Jurkat, Clone E6-1 (cell line): ENCODE measurements around the gene NR3C2.

ENCODE experiments used
- DNase-seq: peaks from one replicate; pipeline ENCODE4 v3.0.0-alpha.2; 2011; ENCODE audit warnings: low read depth, low spot score
- H3K4me3 ChIP-seq: 2 replicates; pipeline ENCODE4 v1.5.1; 2011; ENCODE audit warnings: mild to moderate bottlenecking, low read length, control low read depth, moderate library complexity

Gene NR3C2

DNA sequence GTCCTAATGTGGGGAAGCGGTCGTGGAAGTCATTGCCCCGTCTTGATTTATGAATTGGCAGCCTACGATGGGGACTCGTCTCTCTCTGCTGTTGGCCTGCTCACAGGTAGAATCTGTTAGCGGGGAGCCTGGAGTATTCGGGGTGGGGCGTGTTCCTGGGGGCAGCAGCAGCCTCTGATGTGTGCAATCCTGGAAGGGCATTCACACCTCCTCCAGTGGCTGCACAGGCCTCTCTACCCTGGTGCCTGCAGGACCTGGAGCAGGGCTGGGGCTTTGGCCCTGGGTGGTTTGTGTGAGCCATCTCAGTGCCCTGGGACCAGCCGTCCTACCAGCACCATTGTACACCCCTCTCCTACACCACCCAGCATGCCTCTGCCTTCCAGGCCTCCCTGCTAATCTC is 369.4 kb downstream of the NR3C2 start:
- no peak overlapping the region for H3K4me3 ChIP-seq
- no peak for DNase-seq

DNA sequence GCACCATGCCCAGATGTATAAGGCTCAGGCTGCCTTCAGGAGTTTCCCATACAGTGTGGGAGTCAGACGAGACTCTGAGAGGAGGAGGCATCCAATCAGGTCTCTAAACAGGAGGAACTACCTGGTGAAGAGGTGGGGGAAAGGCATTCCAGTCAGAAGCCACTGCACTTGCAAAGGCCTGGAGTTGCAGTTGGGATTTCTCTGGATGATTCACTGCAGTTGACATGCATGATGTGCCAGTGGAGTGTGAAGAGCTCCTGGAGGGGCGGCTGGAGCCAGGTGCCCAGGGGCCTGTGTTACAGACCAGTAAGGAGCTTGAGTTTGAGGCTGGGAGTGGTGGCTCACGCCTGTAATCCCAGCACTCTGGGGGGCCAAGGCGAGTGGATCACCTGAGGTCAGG is 371.2 kb downstream of the NR3C2 start:
- no peak for DNase-seq
- no peak overlapping the region for H3K4me3 ChIP-seq

DNA sequence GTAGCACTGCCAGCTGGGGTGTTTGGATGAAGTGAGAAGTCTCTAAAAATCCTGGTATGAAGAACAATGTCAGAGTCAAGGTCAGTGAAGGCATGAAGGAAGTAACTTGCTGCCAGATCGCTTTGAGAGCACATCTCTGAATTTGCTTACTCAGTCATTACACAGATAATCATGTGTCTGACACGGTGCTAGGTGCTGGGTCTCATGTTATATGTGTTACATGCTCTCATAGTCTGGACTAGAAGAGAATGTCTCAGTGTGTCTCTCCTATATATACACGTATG is 372.4 kb downstream of the NR3C2 start:
- H3K4me3 ChIP-seq, result no peak overlapping the region
- no peak for DNase-seq

DNA sequence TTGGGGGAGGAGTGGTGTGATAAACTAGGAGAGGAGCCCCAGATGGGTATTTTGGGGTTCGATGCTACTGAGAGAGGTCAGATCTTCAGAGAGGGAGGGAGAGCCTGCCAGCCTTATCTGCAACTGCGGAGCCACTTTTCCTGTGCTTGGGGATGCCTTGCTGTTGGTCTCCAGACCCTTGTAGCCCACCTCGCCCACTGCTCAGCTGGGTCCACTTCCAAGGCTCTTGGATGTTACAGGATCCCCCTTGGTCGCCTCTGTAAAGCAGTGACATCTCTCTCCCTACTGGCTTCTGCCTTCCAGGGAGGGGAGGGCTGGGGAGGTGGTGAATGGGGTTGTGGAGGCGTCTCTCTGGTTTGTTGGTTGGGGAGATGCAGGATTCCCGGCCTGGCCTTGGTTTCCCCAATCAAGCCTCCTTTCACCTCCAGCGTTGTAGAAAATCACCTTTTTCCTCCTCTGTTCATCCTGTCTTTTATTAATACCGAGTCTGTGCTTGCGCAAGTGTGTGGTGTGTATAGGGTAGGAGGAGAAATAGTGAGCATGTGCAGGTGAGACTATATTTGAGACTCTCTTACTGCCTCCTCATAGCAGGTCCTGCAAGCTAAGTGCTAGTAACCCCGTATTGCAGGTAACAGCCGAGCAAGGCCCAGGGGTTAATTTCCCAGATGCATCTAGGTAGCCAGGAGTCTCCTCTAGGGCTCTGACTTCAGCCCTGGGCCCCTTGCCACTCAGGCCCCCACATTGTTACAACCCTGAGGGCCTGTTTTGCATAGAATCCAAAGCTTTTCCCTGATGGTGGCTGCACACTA is 372.9 kb downstream of the NR3C2 start:
- no peak for DNase-seq
- no peak overlapping the region for H3K4me3 ChIP-seq

DNA sequence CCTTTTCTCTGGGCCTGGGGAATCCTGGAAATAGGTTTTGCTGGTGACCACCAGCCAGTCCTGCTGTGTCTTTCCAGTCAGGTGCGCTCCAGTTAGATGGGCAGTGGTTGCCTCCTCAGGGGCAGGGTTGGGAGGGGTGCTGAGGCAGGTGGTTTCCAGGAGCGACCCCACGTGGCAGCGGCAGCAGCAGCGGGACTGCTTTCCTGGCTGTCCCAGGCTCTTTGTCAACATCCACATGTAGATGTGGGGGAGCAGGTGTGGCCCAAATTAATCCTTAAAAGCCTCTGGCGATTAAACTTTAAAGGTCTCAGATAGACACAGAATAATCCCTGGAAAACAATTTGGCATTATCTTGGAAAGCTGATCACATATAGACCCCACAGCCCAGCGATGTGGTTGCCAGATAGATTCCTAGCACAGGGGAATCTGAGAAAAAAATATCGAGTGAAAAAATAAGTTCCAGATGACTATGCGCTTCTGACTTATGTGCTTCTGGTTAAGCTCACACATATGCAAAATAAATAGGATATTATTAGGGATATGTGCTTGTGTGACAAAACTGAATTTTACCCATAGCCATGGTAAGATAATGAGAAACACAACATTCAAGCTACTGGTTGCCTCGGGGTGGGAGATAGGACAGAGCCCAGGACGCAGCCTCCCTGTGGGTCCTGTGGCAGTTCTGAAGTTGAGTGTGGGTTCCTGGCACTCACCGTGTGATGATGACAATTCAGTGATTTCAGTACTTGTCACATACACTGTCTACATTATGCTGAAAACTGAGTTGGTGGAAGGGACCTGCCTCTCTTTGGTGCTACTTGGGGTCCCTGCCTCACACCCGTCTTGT is 373.9 kb downstream of the NR3C2 start:
- no peak for DNase-seq
- no peak overlapping the region for H3K4me3 ChIP-seq

DNA sequence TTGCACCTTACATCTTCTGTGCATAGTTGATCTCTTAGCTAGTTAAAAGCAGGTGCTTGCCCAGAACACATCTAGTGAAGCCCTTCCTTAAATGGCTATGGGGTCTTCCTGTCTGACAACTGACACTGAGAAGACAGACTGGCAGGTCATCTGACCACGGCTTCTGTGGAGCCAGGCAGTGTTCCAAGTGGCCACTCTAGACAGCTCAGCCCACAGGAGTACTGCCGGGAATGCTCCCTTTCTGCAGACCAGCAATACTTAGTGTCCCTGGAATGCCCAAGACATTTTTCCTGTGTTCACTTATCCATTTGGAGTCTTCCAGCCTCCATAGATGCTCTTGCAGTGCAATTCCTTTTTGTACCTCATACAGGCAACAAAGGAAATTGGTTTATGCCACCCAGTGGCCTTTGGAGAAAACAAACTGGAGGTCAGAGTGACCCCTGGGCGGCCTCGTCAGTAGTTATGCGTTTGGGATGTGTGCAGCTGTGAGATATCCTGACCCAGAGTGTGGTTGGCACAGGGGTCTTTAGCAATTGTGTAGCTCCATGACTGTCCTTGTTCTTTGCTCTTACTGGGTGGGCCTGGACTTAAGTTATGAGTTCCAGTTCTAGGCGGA is 374.8 kb downstream of the NR3C2 start:
- no peak for DNase-seq
- H3K4me3 ChIP-seq, result no peak overlapping the region

DNA sequence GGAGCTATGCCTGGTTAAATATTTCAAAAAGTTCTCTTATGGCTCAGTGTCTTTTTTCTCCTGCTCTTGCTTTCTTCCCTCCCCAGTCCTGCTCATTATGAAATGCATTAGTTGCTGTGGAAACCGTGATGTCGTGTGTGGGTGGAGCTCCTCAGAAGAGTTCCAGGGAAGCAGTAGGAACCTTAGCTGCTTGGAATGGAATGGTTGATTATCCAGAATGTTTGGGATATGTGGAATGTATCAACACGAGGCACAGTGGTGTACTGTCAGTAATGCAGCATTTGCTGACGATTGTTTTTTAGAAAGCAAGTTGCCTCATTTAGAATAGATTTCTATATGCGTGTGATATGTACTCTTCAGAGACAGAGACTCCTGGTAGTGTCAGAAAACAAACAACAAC is 377.1 kb downstream of the NR3C2 start:
- H3K4me3 ChIP-seq, result no peak overlapping the region

DNA sequence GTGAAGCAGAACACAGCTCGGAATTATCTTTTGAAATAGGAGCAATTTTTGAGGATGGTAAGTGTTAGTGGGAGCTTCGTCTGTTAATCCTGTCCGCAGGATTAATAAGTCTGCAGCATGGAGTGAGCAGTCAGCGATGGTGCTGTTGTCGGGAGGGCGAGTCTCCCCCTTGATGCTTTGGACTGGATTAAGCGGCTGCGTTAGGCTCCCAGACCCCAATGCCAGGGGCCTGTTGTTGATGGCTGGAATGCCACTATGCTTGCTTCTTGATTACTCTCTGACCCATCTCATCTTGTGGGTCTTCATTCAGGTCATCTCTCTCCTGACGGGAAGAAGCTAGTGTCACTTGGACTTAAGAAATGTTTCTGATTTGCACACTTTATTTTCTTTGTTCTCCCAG is 377.8 kb downstream of the NR3C2 start:
- no peak for DNase-seq
- H3K4me3 ChIP-seq, result no peak overlapping the region

More for the DNA sequence above, 377.1 kb downstream of the NR3C2 start:
- no peak for DNase-seq

DNA sequence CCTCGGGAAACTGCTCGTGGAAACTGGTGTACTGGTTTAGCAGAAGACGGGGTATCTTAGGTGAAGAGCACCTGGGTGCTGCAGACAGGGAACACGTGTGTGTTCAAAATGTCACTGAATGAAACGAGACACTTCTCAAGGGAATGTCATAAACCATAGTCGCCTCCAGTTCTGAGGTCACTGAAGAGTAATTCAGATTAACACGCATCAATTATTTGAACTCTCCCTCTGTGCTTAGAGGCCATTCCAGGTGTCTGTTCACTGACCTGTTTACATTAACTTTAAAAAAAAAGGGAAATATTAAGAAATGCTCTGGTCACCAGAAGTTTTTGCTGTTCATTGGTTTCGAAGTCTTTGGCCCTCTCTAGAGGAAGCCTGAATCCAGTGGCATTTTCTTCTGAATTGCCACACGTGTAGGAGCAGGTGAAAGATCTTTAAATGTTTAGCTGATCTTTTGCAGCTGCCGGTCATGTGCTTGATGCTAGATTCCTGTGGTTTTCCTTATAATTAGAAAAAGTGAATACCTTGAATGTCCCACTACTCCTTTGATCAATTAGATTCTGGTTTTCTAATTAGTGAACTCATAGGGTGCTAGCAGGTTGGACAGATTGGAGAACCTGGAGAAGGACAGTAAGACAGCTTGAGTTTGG is 379.8 kb downstream of the NR3C2 start:
- no peak for DNase-seq
- H3K4me3 ChIP-seq, result no peak overlapping the region

DNA sequence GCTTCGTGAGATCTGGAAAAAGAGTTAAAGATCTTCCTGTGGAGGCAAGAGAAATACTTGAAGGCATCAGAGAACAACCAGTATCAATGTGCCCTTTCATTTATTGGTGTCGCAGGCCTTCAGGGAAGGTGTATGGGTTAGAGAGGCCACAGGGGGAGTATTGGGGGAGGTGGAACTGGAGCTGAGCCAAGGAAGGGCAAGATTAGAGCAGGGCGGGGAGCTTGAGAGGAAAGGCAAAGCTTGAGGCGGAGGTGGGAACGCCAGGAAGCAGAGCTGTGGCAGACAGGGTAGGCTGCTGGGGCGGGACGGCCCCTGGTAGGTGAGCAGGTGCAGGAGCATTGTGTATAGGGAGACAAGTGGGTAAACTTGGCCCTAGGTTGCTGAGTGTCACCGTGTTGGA is 380.4 kb downstream of the NR3C2 start:
- H3K4me3 ChIP-seq, result no peak overlapping the region
- no peak for DNase-seq

DNA sequence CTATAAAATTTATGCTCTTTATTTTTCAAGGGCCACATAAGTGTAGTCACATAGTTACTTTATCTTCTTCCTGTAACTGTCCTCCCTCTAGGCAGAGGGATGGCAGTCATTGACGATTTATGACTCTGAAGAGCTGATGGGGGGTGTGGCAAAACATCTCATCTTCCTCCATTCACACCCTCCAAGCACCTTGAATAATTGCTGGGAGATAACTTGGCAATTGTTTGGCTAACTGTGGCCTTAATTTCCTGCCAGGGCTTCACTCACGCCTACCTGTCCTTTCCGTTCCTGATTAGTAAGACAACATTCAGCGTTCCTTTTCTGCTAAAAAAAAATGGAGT is 381.1 kb downstream of the NR3C2 start:
- DNase-seq, result no peak
- H3K4me3 ChIP-seq, result no peak overlapping the region

DNA sequence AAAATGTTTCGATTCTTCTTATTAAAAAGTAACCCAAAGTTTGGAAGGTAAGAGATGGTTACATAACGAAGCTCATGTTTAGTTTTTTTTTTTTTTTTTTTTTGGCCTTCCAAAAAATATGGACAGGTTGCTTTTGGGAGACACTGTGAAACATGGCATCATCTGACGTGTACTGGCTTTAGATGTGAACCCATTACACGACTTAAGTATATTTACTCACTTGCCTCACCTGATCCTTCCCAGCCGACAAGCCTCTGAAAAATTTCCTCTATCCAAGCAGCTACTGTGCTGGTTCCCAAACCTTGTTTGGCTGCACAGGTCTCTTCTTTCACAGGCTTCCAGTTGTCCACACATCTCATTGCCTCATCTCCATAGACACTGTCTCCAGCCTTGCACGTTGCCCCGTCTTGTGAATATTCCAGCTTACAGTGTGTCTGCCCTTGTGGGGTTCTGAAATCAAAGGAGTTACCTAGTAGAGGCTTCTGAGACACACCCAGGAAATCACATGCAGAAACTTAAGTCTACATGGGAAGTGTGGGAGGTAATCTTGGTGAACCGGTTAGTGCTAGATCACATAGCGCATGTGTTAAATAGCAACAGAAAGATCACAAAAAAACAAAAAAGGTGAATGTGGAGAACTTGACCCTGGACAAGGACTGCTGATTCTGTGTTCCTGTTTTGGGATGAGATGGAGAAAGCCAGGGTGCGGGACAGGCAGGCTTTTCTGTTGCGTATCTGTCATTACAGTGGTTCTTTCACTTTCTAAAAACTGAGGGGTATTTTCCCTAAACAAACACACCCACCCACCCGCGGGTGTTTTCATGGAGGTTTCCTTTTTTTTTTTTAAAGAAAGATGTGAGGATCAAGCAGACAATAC is 381.7 kb downstream of the NR3C2 start:
- no peak overlapping the region for H3K4me3 ChIP-seq
- no peak for DNase-seq

DNA sequence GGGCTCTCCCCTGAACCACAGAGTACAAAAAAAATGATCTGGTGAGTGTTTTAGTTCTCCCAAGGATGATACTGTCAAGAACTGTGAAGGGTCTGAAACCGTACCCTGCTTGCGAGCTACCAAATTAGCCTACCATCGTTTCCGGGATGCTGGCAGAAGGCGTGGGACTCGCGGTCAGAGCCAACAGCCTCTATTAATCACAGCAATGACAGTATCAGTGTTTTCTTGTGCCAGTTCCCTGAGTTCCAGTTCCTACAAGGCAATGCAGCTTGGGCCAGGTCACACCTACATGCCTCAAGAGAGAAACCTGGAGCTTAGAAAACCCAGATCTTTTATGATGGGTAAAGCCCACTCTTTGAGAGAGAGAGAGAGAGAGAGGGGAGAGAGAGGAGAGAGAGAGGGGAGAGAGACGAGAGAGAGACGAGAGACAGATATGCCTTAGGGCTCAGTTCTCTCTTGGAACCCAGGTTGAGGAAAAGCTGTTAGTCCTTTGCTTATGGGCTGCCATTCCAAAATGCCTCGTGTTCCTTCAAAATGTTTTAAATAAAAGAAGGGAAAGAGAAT is 382.5 kb downstream of the NR3C2 start:
- H3K4me3 ChIP-seq, result no peak overlapping the region
- no peak for DNase-seq

DNA sequence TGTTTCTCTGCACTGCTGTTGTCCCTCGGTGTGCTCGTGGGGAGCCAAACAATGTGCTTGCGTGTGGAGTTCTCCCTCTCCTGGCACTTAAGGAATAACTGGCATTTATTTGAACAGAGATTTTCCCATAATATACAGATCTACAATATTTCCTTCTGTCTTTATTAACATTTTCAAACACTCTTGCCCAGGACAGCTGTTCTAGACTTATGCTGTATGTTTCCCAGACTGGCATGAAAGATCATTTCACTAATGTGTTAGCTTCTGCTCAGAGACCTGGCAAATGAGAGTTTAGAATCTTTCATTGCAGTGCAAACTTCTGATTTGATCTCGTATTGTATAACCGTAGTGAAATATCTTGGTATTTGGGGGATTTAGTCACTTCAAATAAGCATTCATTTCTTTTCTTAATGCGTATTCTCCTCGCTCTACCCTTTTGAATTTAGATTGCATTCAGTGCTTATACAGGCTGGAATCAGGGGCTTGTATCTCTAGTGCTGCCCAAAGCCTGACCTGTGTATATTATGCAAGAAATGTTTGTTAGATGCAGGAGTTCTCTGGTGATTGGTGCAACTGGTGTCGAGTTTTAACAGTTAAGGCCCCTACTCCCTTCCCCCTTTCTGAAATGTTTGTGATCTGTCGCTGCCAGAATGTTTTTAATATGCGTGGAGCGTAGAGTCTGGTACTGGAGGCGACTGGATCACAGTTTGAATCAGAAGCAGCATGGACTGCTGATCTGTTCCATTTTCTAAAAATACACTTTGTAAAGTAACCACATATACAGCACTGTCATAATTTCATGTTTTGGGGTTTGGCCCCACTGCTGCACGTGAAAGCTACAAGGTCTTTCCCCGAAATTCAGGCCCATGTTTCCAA is 384.0 kb downstream of the NR3C2 start:
- no peak for DNase-seq
- no peak overlapping the region for H3K4me3 ChIP-seq

DNA sequence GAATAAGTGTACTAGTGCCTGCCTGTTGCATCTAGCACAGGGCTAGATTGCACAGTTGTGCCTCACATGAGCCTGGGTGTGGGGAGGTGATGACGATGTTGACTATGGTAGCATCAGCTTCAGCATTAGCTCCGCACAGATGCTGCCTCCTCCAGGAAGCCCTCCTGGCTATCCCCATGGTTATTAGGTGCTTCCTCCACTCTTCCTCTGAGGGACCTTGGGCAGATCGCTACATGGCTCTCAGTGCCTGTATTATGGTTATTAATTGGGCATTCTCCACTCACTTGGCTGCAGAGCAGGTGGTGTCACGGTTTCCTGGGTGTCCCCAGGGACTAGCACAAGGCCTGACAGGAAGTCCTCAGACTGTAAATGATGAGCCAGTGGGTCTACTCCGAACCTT is 384.7 kb downstream of the NR3C2 start:
- no peak overlapping the region for H3K4me3 ChIP-seq
- no peak for DNase-seq

DNA sequence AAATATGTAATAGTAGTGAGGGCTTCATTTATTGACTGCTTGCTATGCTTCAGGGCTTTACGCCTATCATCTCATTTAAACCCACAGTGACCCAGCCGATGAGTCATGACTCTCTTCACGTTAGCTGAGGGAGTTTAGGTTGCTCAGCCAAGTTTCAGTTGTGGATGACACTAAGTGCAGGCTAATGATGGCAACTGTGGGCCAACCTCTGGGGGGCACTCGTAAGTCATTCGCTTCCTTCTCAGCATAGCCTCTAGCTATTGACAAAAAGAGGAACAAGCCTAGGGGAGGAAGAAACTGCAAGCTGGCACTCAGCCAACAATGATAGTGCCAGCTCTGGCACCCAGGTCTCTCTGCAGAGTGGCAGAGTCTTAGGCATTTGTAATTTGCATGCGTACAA is 385.3 kb downstream of the NR3C2 start:
- peak; percentile 58 for DNase-seq

DNA sequence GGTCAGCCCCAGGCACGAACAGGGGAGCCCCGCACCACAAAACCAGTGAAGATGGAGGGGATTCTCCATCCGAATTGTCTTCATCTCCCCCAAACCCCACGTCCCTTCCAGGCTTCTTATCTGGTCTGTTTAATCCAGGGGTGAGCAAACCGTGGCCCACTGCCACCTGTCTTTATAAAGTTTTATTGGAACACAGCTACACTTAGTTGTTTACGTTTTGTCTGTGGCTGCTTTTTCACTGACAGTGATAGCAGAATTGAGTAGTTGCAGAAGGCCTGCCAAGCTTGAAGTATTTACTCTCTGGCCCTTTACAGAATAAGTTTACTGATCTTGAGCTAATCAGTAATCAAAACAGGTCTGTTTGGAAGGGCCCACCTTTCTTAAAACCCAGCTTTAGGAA is 386.4 kb downstream of the NR3C2 start:
- no peak for DNase-seq

More for the DNA sequence above, 385.3 kb downstream of the NR3C2 start:
- H3K4me3 ChIP-seq, result no peak overlapping the region

DNA sequence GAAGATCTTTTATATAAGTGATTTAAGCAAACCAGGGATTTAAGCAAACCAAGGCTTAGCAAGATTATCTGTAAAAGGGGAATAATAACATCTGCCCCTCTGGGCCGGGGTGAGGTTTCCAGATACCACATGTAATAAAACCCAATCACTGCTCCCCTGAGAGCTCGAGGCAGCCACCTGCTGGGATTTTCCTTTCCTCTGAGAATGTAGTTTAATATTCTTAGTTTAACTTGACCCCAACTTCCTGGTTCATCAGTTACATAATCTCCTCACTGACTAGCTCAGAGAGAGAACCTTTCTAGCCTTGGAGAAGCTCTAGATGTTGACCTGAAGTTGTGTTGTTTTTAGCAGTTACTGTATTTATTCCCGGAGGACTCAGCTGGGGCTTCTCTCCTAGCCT is 387.9 kb downstream of the NR3C2 start:
- peak; percentile 37 for DNase-seq
- H3K4me3 ChIP-seq, result no peak overlapping the region

More for the DNA sequence above, 386.4 kb downstream of the NR3C2 start:
- no peak overlapping the region for H3K4me3 ChIP-seq
